DMS53 (cell line): ENCODE data around the gene KRT76.
A peak's percentile ranks its signal among the peaks of the same experiment; 100 is the strongest.

Source experiments
- DNase-seq: peaks from one replicate; lab custom pipeline; 2025; lab: John Stamatoyannopoulos, UW

Gene KRT76

GRCh38 chr12:52776913-52777395, at the start of gene KRT76:
Gene KRT76, minus strand, starts transcription at chr12:52777345. Its CDS starts 54 bp downstream, at chr12:52777291.
- DNase-seq, result no peak

- DNase-seq, result no peak
Observed at GRCh38 chr12:52825961-52826360, 48.8 kb upstream of the KRT76 start.

GRCh38 chr12:52824741-52825410, 47.7 kb upstream of the KRT76 start:
- no peak for DNase-seq

- no peak for DNase-seq
Observed at GRCh38 chr12:52823761-52824450, 46.8 kb upstream of the KRT76 start.

GRCh38 chr12:52822771-52823510, 45.8 kb upstream of the KRT76 start:
- DNase-seq, result no peak

- DNase-seq, result no peak
Observed at GRCh38 chr12:52821826-52822660, 44.9 kb upstream of the KRT76 start.

GRCh38 chr12:52821071-52821730, 44.1 kb upstream of the KRT76 start:
- DNase-seq, result no peak

- no peak for DNase-seq
Observed at GRCh38 chr12:52820521-52820920, 43.4 kb upstream of the KRT76 start.

GRCh38 chr12:52819731-52820510, 42.8 kb upstream of the KRT76 start:
- DNase-seq, result no peak

GRCh38 chr12:52818887-52819420, 41.8 kb upstream of the KRT76 start:
- no peak for DNase-seq

- DNase-seq, result no peak
Observed at GRCh38 chr12:52818388-52818787, 41.2 kb upstream of the KRT76 start.

GRCh38 chr12:52817699-52818238, 40.6 kb upstream of the KRT76 start:
- no peak for DNase-seq

GRCh38 chr12:52817003-52817698, 40.0 kb upstream of the KRT76 start:
- no peak for DNase-seq

- DNase-seq, result no peak
Observed at GRCh38 chr12:52815676-52816588, 38.8 kb upstream of the KRT76 start.

GRCh38 chr12:52815161-52815560, 38.0 kb upstream of the KRT76 start:
- DNase-seq, result no peak

- no peak for DNase-seq
Observed at GRCh38 chr12:52814710-52815155, 37.6 kb upstream of the KRT76 start.

GRCh38 chr12:52813885-52814709, 37.0 kb upstream of the KRT76 start, which contains the start of gene KRT4:
Gene KRT4, minus strand, starts transcription at chr12:52814116. Its CDS starts 58 bp downstream, at chr12:52814058.
- peak; percentile 76 for DNase-seq
